K562 (cell line): Measurements from ENCODE around the gene ATP5MK. TPM values are rescaled to one million over a fixed set of nuclear protein-coding genes. Genes with fewer than 3 reads are reported as not detected.

Source experiments
- BDP1 ChIP-seq: IDR thresholded peaks from 3 replicates; pipeline ENCODE4 v1.6.1; 2011; ENCODE audit not compliant: insufficient read length, insufficient read depth
- C11orf30 ChIP-seq: fragments of 450-650 bp; IDR thresholded peaks from 2 replicates; pipeline ENCODE4 v1.6.1; 2016; ENCODE audit warnings: low read depth, mild to moderate bottlenecking
- DNMT1 ChIP-seq: fragments of 450-650 bp; IDR thresholded peaks from 2 replicates; pipeline ENCODE4 v1.6.1; 2016; ENCODE audit warnings: antibody characterized with exemption, mild to moderate bottlenecking
- MAFG ChIP-seq: fragments of 450-650 bp; conservative IDR thresholded peaks from 2 replicates; pipeline ENCODE4 v1.6.1; 2016; ENCODE audit warnings: missing genetic modification characterization, missing compliant biosample characterization
- NR2C1 ChIP-seq, 2 experiments: fragments of 450-650 bp; IDR thresholded peaks; 2 replicates each; pipeline ENCODE4 v1.6.1; 2017; ENCODE audit warnings: mild to moderate bottlenecking in 2 of 2, antibody characterized with exemption in 1 of 2, inconsistent platforms in 1 of 2, missing compliant biosample characterization in 1 of 2, missing genetic modification characterization in 1 of 2
- RBM34 ChIP-seq: fragments of 200-400 bp; formaldehyde crosslinking; IDR thresholded peaks from 2 replicates; pipeline ENCODE4 v1.6.1; 2018; ENCODE audit warnings: low read length, borderline replicate concordance; ENCODE audit not compliant: insufficient read depth
- SIX5 ChIP-seq, 2 experiments: IDR thresholded peaks; 2 replicates each; pipeline ENCODE4 v1.6.1; 2011; ENCODE audit warnings: low read length in 2 of 2, borderline replicate concordance in 1 of 2, low read depth in 1 of 2, mild to moderate bottlenecking in 1 of 2, moderate library complexity in 1 of 2; ENCODE audit not compliant: insufficient read depth in 1 of 2
- SNRNP70 ChIP-seq: fragments of 200-400 bp; formaldehyde crosslinking; optimal IDR thresholded peaks from 2 replicates; pipeline ENCODE3; 2017; ENCODE audit warnings: low read depth, low read length
- TAF15 ChIP-seq: fragments of 200-400 bp; formaldehyde crosslinking; IDR thresholded peaks from 2 replicates; pipeline ENCODE4 v1.6.1; 2017; ENCODE audit warnings: mild to moderate bottlenecking, low read depth, low read length, moderate library complexity
- TRIM28 ChIP-seq: fragments of 450-650 bp; IDR thresholded peaks from 2 replicates; pipeline ENCODE4 v1.6.1; 2017
- ZNF143 ChIP-seq: sonication (generic); formaldehyde crosslinking; IDR thresholded peaks from 2 replicates; pipeline ENCODE4 v1.9.0; 2022; ENCODE audit warnings: mild to moderate bottlenecking, missing genetic modification reagents
- ZNF766 ChIP-seq: fragments of 200-800 bp; sonication (Bioruptor generic); conservative IDR thresholded peaks from 2 replicates; pipeline ENCODE4 v1.6.1; 2016; ENCODE audit warnings: missing genetic modification characterization, missing compliant biosample characterization
- polyA plus RNA-seq, 8 experiments: library from polyadenylated mRNA; depleted of rRNA in 4 of 8; stranded (reverse) in 5 of 8; unstranded in 3 of 8; fragments of >200 nt; fragmentation: Nextera tagmentation in 2 of 8; fragmentation: Illumina TruSeq in 1 of 8; extraction: Ambion mirVana in 2 of 8; extraction: Trizol in 1 of 8; gene quantifications; 2 replicates each; pipeline versions ENCODE4 v1.2.1 to v1.2.3, GENCODE V29; 2011 to 2014; ENCODE audit warnings: inconsistent platforms in 1 of 8, missing spikeins in 1 of 8
- total RNA-seq, 7 experiments: library from RNA; depleted of rRNA in 6 of 7; stranded (reverse); fragments of >200 nt in 6 of 7; fragmentation: Illumina TruSeq in 2 of 7; extraction: Trizol in 2 of 7; gene quantifications; 2 replicates each; pipeline versions ENCODE4 v1.2.1 to v1.2.3, GENCODE V29; 2011 to 2021; ENCODE audit warnings: low replicate concordance in 1 of 7
- TF ChIP-seq, protein P1 (sequence below): sonication (generic); formaldehyde crosslinking; IDR thresholded peaks from 2 replicates; pipeline ENCODE4 v1.8.1; 2023; ENCODE audit warnings: missing genetic modification reagents, mild to moderate bottlenecking, borderline replicate concordance
- TF ChIP-seq, protein P2 (sequence below): fragments of 250-450 bp; sonication (Bioruptor Pico); IDR thresholded peaks from 2 replicates; pipeline ENCODE4 v1.8.0; 2021; ENCODE audit warnings: moderate library complexity, mild to moderate bottlenecking, inconsistent platforms
- TF ChIP-seq, protein P3 (sequence below): sonication (generic); formaldehyde crosslinking; IDR thresholded peaks from 2 replicates; pipeline ENCODE4 v1.8.1; 2022; ENCODE audit warnings: missing genetic modification reagents

Gene ATP5MK
- total and polyA plus RNA-seq, 9 of the 15 experiments (the other 6 are each of a cell fraction or from before 2014, with no cell fraction given), result 182 to 1,810 (median 741) TPM

DNA sequence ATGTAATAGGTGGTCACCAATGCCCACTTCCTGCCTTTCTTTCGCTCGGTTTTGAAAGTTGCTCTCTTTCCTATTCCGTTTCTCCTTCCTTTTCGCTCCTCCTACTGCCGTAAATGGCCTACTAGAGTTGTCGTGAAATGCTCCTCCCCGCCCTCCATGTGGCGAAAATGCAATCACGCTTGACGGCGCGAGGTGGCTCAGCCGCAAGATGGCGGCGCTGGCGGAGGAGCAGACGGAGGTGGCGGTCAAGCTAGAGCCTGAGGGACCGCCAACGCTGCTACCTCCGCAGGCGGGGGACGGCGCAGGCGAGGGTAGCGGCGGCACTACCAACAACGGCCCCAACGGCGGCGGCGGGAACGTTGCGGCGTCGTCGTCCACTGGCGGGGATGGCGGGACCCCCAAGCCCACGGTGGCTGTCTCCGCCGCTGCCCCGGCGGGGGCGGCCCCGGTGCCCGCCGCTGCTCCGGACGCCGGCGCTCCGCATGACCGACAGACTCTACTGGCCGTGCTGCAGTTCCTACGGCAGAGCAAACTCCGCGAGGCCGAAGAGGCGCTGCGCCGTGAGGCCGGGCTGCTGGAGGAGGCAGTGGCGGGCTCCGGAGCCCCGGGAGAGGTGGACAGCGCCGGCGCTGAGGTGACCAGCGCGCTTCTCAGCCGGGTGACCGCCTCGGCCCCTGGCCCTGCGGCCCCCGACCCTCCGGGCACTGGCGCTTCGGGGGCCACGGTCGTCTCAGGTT is 28.3 kb downstream of the ATP5MK start, which contains the start of gene TAF5 (continued):
- TF ChIP-seq, protein P1, sequence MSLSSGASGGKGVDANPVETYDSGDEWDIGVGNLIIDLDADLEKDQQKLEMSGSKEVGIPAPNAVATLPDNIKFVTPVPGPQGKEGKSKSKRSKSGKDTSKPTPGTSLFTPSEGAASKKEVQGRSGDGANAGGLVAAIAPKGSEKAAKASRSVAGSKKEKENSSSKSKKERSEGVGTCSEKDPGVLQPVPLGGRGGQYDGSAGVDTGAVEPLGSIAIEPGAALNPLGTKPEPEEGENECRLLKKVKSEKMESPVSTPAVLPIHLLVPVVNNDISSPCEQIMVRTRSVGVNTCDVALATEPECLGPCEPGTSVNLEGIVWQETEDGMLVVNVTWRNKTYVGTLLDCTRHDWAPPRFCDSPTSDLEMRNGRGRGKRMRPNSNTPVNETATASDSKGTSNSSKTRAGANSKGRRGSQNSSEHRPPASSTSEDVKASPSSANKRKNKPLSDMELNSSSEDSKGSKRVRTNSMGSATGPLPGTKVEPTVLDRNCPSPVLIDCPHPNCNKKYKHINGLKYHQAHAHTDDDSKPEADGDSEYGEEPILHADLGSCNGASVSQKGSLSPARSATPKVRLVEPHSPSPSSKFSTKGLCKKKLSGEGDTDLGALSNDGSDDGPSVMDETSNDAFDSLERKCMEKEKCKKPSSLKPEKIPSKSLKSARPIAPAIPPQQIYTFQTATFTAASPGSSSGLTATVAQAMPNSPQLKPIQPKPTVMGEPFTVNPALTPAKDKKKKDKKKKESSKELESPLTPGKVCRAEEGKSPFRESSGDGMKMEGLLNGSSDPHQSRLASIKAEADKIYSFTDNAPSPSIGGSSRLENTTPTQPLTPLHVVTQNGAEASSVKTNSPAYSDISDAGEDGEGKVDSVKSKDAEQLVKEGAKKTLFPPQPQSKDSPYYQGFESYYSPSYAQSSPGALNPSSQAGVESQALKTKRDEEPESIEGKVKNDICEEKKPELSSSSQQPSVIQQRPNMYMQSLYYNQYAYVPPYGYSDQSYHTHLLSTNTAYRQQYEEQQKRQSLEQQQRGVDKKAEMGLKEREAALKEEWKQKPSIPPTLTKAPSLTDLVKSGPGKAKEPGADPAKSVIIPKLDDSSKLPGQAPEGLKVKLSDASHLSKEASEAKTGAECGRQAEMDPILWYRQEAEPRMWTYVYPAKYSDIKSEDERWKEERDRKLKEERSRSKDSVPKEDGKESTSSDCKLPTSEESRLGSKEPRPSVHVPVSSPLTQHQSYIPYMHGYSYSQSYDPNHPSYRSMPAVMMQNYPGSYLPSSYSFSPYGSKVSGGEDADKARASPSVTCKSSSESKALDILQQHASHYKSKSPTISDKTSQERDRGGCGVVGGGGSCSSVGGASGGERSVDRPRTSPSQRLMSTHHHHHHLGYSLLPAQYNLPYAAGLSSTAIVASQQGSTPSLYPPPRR (CRISPR knock-in tag), result no peak
- TF ChIP-seq ZNF766 (no peak), NR2C1 (IDR thresholded peaks at IDR 0.05) (no peak), NR2C1 (tag; IDR thresholded peaks at IDR 0.05) (no peak), RBM34 (no peak), MAFG (tag) (no peak), ZNF143 (CRISPR knock-in tag) (no peak), TAF15 (no peak), DNMT1 (no peak), SNRNP70 (no peak), BDP1 (no peak), TRIM28 (no peak), C11orf30 (peak; percentile 48; the same call in 1 of the 2 replicates), SIX5 (IDR thresholded peaks at IDR 0.05; ENCODE audit: borderline replicate concordance in 1 of 2, insufficient read depth in 1 of 2, low read depth in 1 of 2, low read length in 2 of 2) (no peak)
- TF ChIP-seq, protein P2, sequence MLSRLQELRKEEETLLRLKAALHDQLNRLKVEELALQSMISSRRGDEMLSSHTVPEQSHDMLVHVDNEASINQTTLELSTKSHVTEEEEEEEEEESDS, result no peak
- TF ChIP-seq, protein P3, sequence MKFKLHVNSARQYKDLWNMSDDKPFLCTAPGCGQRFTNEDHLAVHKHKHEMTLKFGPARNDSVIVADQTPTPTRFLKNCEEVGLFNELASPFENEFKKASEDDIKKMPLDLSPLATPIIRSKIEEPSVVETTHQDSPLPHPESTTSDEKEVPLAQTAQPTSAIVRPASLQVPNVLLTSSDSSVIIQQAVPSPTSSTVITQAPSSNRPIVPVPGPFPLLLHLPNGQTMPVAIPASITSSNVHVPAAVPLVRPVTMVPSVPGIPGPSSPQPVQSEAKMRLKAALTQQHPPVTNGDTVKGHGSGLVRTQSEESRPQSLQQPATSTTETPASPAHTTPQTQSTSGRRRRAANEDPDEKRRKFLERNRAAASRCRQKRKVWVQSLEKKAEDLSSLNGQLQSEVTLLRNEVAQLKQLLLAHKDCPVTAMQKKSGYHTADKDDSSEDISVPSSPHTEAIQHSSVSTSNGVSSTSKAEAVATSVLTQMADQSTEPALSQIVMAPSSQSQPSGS (CRISPR knock-in tag), result no peak; the same call in 1 of the 2 replicates
